ENCODE measurements around the gene STARD7. TPM values are rescaled to one million over a fixed set of nuclear protein-coding genes. Genes with fewer than 3 reads are reported as not detected.

The STARD7 gene
- total and polyA plus RNA-seq, 2 donors (not counting 3 experiments of a cell fraction or from before 2014, with no cell fraction given), result 61.2 to 132 TPM

DNA sequence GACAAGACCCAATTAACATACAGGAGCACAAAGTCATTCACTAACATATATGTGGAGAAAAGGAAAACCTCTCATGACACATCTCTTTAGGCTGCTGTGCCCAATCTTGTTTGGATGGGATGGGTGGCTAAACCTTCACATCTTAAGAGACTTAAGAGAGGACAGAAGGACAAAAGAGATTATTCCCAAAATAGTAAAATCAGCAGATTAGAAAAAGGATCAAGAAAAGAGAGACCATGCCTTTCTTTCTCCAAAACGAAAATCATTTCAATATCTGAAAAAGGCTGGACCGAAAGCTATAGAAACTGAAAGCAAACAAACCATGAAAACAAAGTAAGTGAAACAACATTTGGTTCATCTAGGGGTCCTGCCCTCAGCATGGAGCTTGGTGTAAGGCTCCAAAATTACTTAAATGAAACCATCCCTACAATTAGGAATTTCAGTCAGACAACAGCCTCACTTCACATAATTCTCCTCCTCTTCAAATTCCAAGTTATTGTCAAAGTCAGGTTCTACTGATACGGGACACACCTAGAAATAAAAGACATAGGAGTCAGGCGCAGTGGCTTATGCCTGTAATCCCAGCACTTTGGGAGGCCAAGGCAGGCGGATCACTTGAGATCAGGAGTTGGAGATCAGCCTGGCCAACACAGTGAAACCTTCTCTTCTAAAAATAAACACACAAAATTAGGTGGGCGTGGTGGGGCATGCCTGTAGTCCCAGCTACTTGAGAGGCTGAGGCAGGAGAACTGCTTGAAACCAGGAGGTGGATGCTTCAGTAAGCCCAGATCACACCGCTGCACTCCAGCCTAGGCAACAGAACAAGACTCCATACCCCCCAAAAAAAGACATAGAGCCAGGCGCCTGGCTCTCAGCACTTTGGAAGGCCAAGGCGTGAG is 5.2 kb downstream of the STARD7 start:
- Histone ChIP-seq H3K27ac (ENCODE audit: insufficient read depth, low read depth, low read length) (no peak overlapping the region), H3K36me3 (ENCODE audit: control insufficient read depth in 2 of 2, extremely low read depth in 1 of 2, insufficient read depth in 2 of 2, low read length in 2 of 2) (no peaks in the 10 kb centered on the region), H3K79me2 (ENCODE audit: control insufficient read depth, insufficient read depth, low read length) (peaks cover 99% of the 10 kb centered on the region), H2AFZ (ENCODE audit: low read depth, low read length) (no peak overlapping the region), H3K9me3 (replicated peaks; ENCODE audit: control insufficient read depth, insufficient read depth, low read length) (no peaks in the 10 kb centered on the region), H3K4me1 (ENCODE audit: control insufficient read depth, extremely low read depth, insufficient read depth, low read length) (peaks cover 29% of the 10 kb centered on the region), H3K4me3 (replicated peaks in 1 of 3; ENCODE audit: insufficient read depth in 1 of 3, low read depth in 1 of 3, low read length in 3 of 3) (no peak overlapping the region), H4K20me1 (replicated peaks; ENCODE audit: control insufficient read depth, extremely low read depth, insufficient read depth, low read length) (peaks cover 5% of the 10 kb centered on the region), H3K9ac (replicated peaks; ENCODE audit: extremely low read depth, insufficient read depth, low read length) (no peak overlapping the region), H3K27me3 (ENCODE audit: control insufficient read depth in 2 of 2, insufficient read depth in 2 of 2, low read length in 2 of 2) (no peaks in the 10 kb centered on the region), H3K9me1 (replicated peaks; ENCODE audit: control insufficient read depth, extremely low read depth, insufficient read depth, low read length) (no peaks in the 10 kb centered on the region), H3K4me2 (ENCODE audit: insufficient read depth, low read length) (no peak overlapping the region)
- intact Hi-C loops (cut with micrococcal nuclease) (loop anchor here (10.0 kb wide), 1 partner anchor 301 kb away; the partner anchor contains the start of gene NEURL3), dilution Hi-C loops (cut with MboI; ENCODE audit: extremely low pct_ligation_motif_present, low sequenced_read_pairs) (no loop called here)
- CTCF ChIA-PET, result interaction anchor here (1.0 kb wide), 1 partner anchor 49 kb away, joined by 3 read pairs; no protein-coding TSS in a partner anchor
- no peak for TF ChIP-seq MYC (IDR thresholded peaks at IDR 0.05; ENCODE audit: low read depth, low read length)
- no peak for TF ChIP-seq JUN (IDR thresholded peaks at IDR 0.05; ENCODE audit: borderline replicate concordance, insufficient read depth, insufficient read length, low read depth)
- DNase-seq (ENCODE audit: low read depth, low spot score) (peak; percentile 30), FAIRE-seq (no peak)
- POLR2A ChIA-PET, result interaction anchor here (0.5 kb wide), 1 partner anchor 101 kb away, joined by 8 read pairs; no protein-coding TSS in a partner anchor
- BruUV-seq (replicated peaks), result no TSS peak

DNA sequence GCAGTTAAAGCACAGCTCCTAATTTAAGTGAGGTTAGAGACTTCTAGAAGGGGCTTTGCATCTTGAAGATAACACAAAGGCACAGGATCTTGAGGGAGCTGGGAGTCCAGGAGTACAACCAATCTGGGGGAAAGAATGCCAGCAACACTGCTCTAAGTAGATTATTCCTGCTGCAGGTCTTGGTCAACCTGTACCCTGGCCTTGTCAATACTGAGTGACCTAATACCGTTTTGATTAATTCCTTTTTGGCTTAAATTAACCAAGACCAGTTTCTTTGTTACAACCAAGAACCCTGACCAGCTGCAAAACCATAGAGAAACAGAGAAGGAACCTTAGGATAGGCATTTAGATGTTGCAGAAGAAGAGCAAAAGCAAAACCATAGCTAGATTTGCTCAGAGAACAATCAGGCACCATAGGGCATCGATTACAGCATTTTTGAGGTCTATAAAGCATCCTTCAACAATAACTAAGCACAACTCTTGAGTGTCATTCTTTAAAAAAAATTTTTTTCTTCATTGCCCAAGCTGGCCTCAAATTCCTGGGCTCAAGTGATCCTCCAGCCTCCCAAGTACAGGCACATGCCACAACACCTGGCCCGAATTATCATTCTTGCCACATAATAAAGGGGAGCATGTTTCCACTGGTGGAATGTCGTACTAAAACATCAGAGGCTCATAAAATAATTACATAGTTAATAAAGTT is 6.3 kb downstream of the STARD7 start:
- TF ChIP-seq MYC (IDR thresholded peaks at IDR 0.05; ENCODE audit: low read depth, low read length) (no peak), EZH2 (IDR thresholded peaks at IDR 0.05; ENCODE audit: borderline replicate concordance, low read depth, low read length, severe bottlenecking) (no peak)
- Histone ChIP-seq H3K27me3 (ENCODE audit: control insufficient read depth in 2 of 2, insufficient read depth in 2 of 2, low read length in 2 of 2) (no peaks in the 10 kb centered on the region), H3K4me3 (replicated peaks in 1 of 3; ENCODE audit: insufficient read depth in 1 of 3, low read depth in 1 of 3, low read length in 3 of 3) (no peak overlapping the region), H3K27ac (ENCODE audit: insufficient read depth, low read depth, low read length) (no peak overlapping the region), H3K4me2 (ENCODE audit: insufficient read depth, low read length) (no peak overlapping the region), H3K9me3 (replicated peaks; ENCODE audit: control insufficient read depth, insufficient read depth, low read length) (no peaks in the 10 kb centered on the region), H3K9ac (replicated peaks; ENCODE audit: extremely low read depth, insufficient read depth, low read length) (no peak overlapping the region), H4K20me1 (replicated peaks; ENCODE audit: control insufficient read depth, extremely low read depth, insufficient read depth, low read length) (peaks cover 6% of the 10 kb centered on the region), H3K9me1 (replicated peaks; ENCODE audit: control insufficient read depth, extremely low read depth, insufficient read depth, low read length) (no peaks in the 10 kb centered on the region), H3K4me1 (ENCODE audit: control insufficient read depth, extremely low read depth, insufficient read depth, low read length) (peaks cover 27% of the 10 kb centered on the region), H3K36me3 (ENCODE audit: control insufficient read depth in 2 of 2, extremely low read depth in 1 of 2, insufficient read depth in 2 of 2, low read length in 2 of 2) (no peaks in the 10 kb centered on the region), H2AFZ (ENCODE audit: low read depth, low read length) (no peak overlapping the region), H3K79me2 (ENCODE audit: control insufficient read depth, insufficient read depth, low read length) (peaks cover 98% of the 10 kb centered on the region)
- DNase-seq (ENCODE audit: low read depth, low spot score), result no peak
- BruUV-seq (replicated peaks), result no TSS peak
- POLR2A ChIA-PET, result no interaction called here
- no peak for FAIRE-seq
- dilution Hi-C loops (cut with MboI; ENCODE audit: extremely low pct_ligation_motif_present, low sequenced_read_pairs) (no loop called here), intact Hi-C loops (cut with micrococcal nuclease) (loop anchor here (10.0 kb wide), 1 partner anchor 302 kb away; the partner anchor contains the start of gene NEURL3)
- CTCF ChIA-PET, result interaction anchor here (0.8 to 2.9 kb wide), 5 partner anchors 28 to 307 kb away, joined by 3 to 17 read pairs (median 3); no protein-coding TSS in a partner anchor
